Tongue (tissue), 1 donor: ENCODE measurements around the gene GALNT8. TPM values are rescaled to one million over a fixed set of nuclear protein-coding genes. Genes with fewer than 3 reads are reported as not detected.

Experiments
- total RNA-seq: library from RNA; depleted of rRNA; stranded (reverse); fragments of >200 nt; gene quantifications from one replicate; pipeline ENCODE4 v1.2.3, GENCODE V29; 2014

The GALNT8 gene
- total RNA-seq, 1 donor from 2014 or later, result 2.1 TPM

Other genes starting within 250 kb of the GALNT8 start
- 18.3 TPM for gene RAD51AP1, start 181.5 kb upstream of the GALNT8 start, total RNA-seq
- 5.1 TPM for gene DYRK4, start 158.2 kb upstream of the GALNT8 start, total RNA-seq
- gene AKAP3, start 71.3 kb upstream of the GALNT8 start, total RNA-seq, result 0.21 TPM
- gene NDUFA9, start 71.3 kb upstream of the GALNT8 start, total RNA-seq, result 72.5 TPM
- 4.4 TPM for gene KCNA1, start 189.5 kb downstream of the GALNT8 start, total RNA-seq